Fibroblast of lung (primary cell): ENCODE measurements around the gene CDK13.

Experiments used
- CTCF ChIP-seq, 2 donors: IDR thresholded peaks in 1 of 2; conservative IDR thresholded peaks in 1 of 2; 1 replicate in 1 of 2; 2 replicates in 1 of 2; pipeline ENCODE4 v1.5.1; 2011 to 2012; ENCODE audit warnings: low read length in 2 of 2, control low read depth in 1 of 2, inconsistent platforms in 1 of 2, low read depth in 1 of 2, mild to moderate bottlenecking in 1 of 2
- EZH2 ChIP-seq: IDR thresholded peaks from 2 replicates; pipeline ENCODE4 v1.5.1; 2012; ENCODE audit warnings: low read length, control low read depth, mild to moderate bottlenecking; ENCODE audit errors: missing control alignments

DNA sequence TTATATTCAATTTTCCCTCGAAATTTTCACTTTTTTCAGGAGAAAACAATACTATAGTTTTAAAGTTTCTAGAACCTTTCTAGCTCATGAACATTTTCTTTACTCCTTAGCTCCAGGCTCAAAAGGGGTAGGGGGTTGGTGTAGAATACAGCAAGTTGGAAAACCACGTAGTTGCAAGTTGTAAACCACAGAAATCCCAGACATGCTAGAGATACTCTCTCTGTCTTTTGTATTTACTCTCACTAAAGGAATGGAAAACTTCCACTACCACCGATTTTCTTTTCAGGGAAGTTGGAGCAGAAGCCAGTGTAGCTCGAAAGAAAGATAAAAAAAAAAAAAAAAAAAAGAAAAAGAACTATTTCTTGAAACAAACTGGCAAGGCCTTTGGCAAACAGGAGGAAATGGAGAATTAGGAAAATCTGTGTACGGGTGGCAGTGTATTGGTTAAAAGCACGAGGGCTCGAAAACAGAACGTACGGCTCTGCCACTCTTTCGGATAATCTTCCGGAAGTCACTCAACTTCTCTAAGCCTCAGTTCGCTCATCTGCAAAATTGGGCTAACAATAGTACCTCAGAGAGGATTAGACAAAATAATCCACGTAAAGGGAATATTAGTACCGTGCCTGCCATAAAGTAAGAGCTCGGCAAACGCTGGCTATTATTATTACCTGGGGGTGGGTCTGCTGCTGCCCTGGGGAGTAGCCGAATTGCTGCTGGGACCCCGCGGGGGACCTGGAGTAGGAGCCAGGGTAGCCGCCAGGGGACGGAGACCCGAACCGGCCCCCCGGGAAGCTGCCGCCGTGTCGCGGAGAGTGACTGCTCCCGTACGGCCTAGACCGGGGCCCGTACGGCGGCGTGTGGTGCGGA, 183.7 kb downstream of the CDK13 start:
- TF ChIP-seq CTCF (conservative IDR thresholded peaks at IDR 0.05 in 1 of 2, IDR thresholded peaks at IDR 0.05 in 1 of 2; ENCODE audit: low read depth in 1 of 2, low read length in 2 of 2) (no peak), EZH2 (no peak)
